CD8-positive, alpha-beta memory T cell (primary cell): Measurements from ENCODE around the gene DCST1. TPM values are rescaled to one million over a fixed set of nuclear protein-coding genes. Genes with fewer than 3 reads are reported as not detected.

ENCODE experiments used
- CTCF ChIA-PET: fragments of 350-600 bp; sonication (Branson Sonifier 250); formaldehyde crosslinking; loops from one replicate; lab custom pipeline; 2021; ENCODE audit warnings: antibody characterized with exemption; lab: Charles Lee
- POLR2A ChIA-PET: fragments of 350-600 bp; sonication (Branson Sonifier 250); formaldehyde crosslinking; loops from one replicate; lab custom pipeline; 2021; ENCODE audit warnings: antibody characterized with exemption; lab: Charles Lee
- DNase-seq, 5 donors: peaks; one replicate each; pipeline versions ENCODE4 v3.0.0 to v3.0.0-alpha.2; 2020 to 2022; ENCODE audit warnings: mixed read lengths in 1 of 5
- H3K27ac ChIP-seq: one replicate; pipeline ENCODE4 v1.7.0; 2013; ENCODE audit warnings: low read depth, mild to moderate bottlenecking, low read length, moderate library complexity
- H3K27me3 ChIP-seq: 2 replicates; pipeline ENCODE4 v1.7.0; 2013; ENCODE audit warnings: low read length, mild to moderate bottlenecking; ENCODE audit not compliant: insufficient read depth, poor library complexity, severe bottlenecking
- H3K36me3 ChIP-seq: 2 replicates; pipeline ENCODE4 v1.7.0; 2013; ENCODE audit warnings: mild to moderate bottlenecking, low read length, moderate library complexity; ENCODE audit not compliant: insufficient read depth
- H3K4me1 ChIP-seq: 2 replicates; pipeline ENCODE4 v1.7.0; 2013; ENCODE audit warnings: mild to moderate bottlenecking, low read length, moderate library complexity; ENCODE audit not compliant: insufficient read depth
- H3K4me3 ChIP-seq: 2 replicates; pipeline ENCODE4 v1.7.0; 2013; ENCODE audit warnings: mild to moderate bottlenecking, low read length
- H3K9me3 ChIP-seq: 2 replicates; pipeline ENCODE4 v1.7.0; 2013; ENCODE audit warnings: mild to moderate bottlenecking, low read length
- H3K27ac Mint-ChIP-seq, 8 donors: one replicate each; pipeline ENCODE4 v1.8.0; 2020 to 2021; ENCODE audit warnings: mixed read lengths in 8 of 8, mild to moderate bottlenecking in 6 of 8, inconsistent platforms in 3 of 8, moderate library complexity in 3 of 8
- H3K27me3 Mint-ChIP-seq, 2 donors: one replicate each; pipeline ENCODE4 v1.8.0; 2020 to 2021; ENCODE audit warnings: mixed read lengths in 2 of 2, mild to moderate bottlenecking in 1 of 2, moderate library complexity in 1 of 2
- H3K36me3 Mint-ChIP-seq, 3 donors: one replicate each; pipeline ENCODE4 v1.8.0; 2020 to 2021; ENCODE audit warnings: mixed read lengths in 3 of 3, inconsistent platforms in 1 of 3, mild to moderate bottlenecking in 1 of 3
- H3K4me1 Mint-ChIP-seq, 3 donors: one replicate each; pipeline ENCODE4 v1.8.0; 2020 to 2021; ENCODE audit warnings: mixed read lengths in 3 of 3, inconsistent platforms in 1 of 3, mild to moderate bottlenecking in 1 of 3
- H3K4me3 Mint-ChIP-seq, 7 donors: one replicate each; pipeline ENCODE4 v1.8.0; 2020 to 2021; ENCODE audit warnings: mixed read lengths in 7 of 7, mild to moderate bottlenecking in 6 of 7, moderate library complexity in 4 of 7, inconsistent platforms in 2 of 7
- H3K9me3 Mint-ChIP-seq, 5 donors: one replicate each; pipeline ENCODE4 v1.8.0; 2020 to 2022; ENCODE audit warnings: mixed read lengths in 5 of 5, mild to moderate bottlenecking in 3 of 5, moderate library complexity in 2 of 5, inconsistent platforms in 1 of 5
- polyA plus RNA-seq: library from polyadenylated mRNA; unstranded; fragments of 300-500 nt; fragmentation: Illumina TruSeq; gene quantifications from one replicate; pipeline ENCODE4 v1.2.3, GENCODE V29; 2021
- total RNA-seq, 2 experiments: library from RNA; stranded (reverse); gene quantifications; one replicate each; pipeline ENCODE4 v1.2.3, GENCODE V29; 2021

DCST1 gene
- total and polyA plus RNA-seq, 3 experiments from 2014 or later: not detected

GRCh38 chr1:155078469-155079209, 45.0 kb downstream of the DCST1 start, which contains the start of gene EFNA3:
Gene EFNA3 (plus strand): TSS chr1:155078837. CDS start chr1:155078942, 105 bp downstream.
- Histone ChIP-seq H3K36me3 (no peaks in the 10 kb centered on the region), H3K27ac (peak within 1 kb of the TSS; percentile 9), H3K4me1 (peaks cover 56% of the 10 kb centered on the region), H3K27me3 (peaks cover 35% of the 10 kb centered on the region), H3K4me3 (peak within 1 kb of the TSS; percentile 60), H3K9me3 (no peaks in the 10 kb centered on the region)
- H3K27ac Mint-ChIP-seq: peak within 1 kb of the TSS; percentile 2 to 77 (median 34)
- ChIA-PET CTCF (interaction anchor here (0.8 to 3.0 kb wide), 6 partner anchors 13 to 94 kb away, joined by 3 to 11 read pairs (median 3); partner anchors contain the start of genes EFNA4 and KRTCAP2), POLR2A (interaction anchor here (0.6 kb wide), 1 partner anchor 8 kb away, joined by 3 read pairs; no protein-coding TSS in a partner anchor)
- H3K9me3 Mint-ChIP-seq: peaks cover 0 to 2% (median 0%) of the 10 kb centered on the region in 5 donors
- peak; percentile 37 to 73 (median 49) for DNase-seq
- H3K4me1 Mint-ChIP-seq: peaks cover 28 to 53% (median 33%) of the 10 kb centered on the region in 3 donors
- peak within 1 kb of the TSS; percentile 75 to 85 (median 82) for H3K4me3 Mint-ChIP-seq
- peaks cover 29 to 33% of the 10 kb centered on the region in 2 donors for H3K27me3 Mint-ChIP-seq
- H3K36me3 Mint-ChIP-seq: peaks cover 0 to 2% (median 0%) of the 10 kb centered on the region in 3 donors

DNA sequence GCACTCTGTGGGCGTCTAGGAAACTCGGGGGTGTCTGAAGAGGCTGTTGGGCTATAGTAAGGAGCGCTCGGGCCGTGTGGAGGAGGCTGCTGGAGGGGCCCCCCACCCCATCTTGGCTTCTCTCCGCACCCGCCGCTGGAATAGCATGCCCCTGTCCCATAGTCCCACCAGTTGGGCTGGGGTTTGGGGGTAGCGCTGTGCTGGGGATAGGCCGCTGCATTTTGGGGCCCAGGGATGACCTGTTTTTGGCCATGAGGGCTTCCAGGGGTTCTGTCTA, 45.5 kb downstream of the DCST1 start:
- peak overlapping the region in 5 of 8 donors; percentile 29 to 77 (median 36) for H3K27ac Mint-ChIP-seq

DNA sequence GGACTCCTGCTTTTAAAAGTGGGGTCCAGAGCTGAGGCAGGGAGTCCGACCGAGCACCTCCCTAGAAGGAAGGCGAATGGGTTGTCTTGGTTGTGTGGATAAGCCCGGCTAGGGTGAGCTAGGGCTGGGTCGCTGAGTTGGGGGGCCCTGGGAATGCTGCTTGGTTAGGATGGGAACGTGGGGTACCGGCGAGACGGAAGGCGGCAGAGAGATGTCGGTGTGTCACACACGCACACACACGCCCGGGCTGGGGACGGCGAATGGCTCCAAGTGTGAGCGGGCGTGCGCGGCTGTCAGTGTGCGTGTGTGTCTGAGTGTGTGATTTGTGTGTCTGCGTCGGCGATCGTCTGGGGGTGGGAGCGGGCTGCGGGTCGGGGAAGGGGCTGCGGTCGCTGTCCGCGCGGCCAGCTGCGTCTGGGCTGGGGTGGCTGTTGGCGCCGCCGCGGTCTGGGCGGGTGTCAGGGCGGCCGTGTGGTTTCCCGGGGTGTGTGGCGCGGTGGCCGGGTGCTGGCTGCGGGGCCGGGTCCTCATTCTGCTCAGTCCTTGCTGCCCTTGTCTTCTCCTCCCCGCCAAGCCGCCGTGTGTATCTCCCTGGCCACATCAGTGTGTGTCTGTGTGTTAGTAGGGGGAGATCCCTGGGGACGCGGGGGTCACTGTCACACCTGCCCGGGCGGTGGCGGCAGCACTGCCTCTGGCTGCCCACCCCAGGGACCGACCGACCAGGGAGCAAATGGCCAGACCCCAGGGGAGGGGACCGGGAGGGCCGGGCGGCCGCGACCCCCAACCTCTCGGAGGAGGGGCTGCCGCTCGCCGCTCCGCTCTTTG, 46.1 kb downstream of the DCST1 start:
- Histone ChIP-seq H3K4me3 (peak overlapping the region; percentile 60), H3K36me3 (no peaks in the 10 kb centered on the region), H3K4me1 (peaks cover 64% of the 10 kb centered on the region), H3K9me3 (no peaks in the 10 kb centered on the region), H3K27ac (peak overlapping the region; percentile 16), H3K27me3 (peaks cover 43% of the 10 kb centered on the region)
- H3K4me1 Mint-ChIP-seq: peaks cover 33 to 58% (median 37%) of the 10 kb centered on the region in 3 donors
- peaks cover 0 to 2% (median 0%) of the 10 kb centered on the region in 5 donors for H3K9me3 Mint-ChIP-seq
- peak overlapping the region; percentile 75 to 85 (median 82) for H3K4me3 Mint-ChIP-seq
- peak overlapping the region in 6 of 8 donors; percentile 4 to 77 (median 33) for H3K27ac Mint-ChIP-seq
- ChIA-PET POLR2A (interaction anchor here (1.0 kb wide), 1 partner anchor 80 kb away, joined by 3 read pairs; no protein-coding TSS in a partner anchor), CTCF (interaction anchor here (0.9 to 3.0 kb wide), 6 partner anchors 16 to 93 kb away, joined by 3 to 11 read pairs (median 4); partner anchors contain the start of genes EFNA4 and KRTCAP2)
- peaks cover 0 to 2% (median under 1%) of the 10 kb centered on the region in 3 donors for H3K36me3 Mint-ChIP-seq
- no peak for DNase-seq
- H3K27me3 Mint-ChIP-seq: peaks cover 38 to 44% of the 10 kb centered on the region in 2 donors

More for the DNA sequence above, 45.5 kb downstream of the DCST1 start:
- peaks cover 0 to 2% (median 0%) of the 10 kb centered on the region in 3 donors for H3K36me3 Mint-ChIP-seq
- ChIA-PET CTCF (interaction anchor here (0.9 to 3.0 kb wide), 4 partner anchors 16 to 93 kb away, joined by 3 to 11 read pairs (median 4); partner anchors contain the start of genes EFNA4 and KRTCAP2), POLR2A (interaction anchor here (0.6 kb wide), 1 partner anchor 8 kb away, joined by 3 read pairs; no protein-coding TSS in a partner anchor)
- no peaks in the 10 kb centered on the region for H3K9me3 ChIP-seq
- peak overlapping the region; percentile 75 to 85 (median 82) for H3K4me3 Mint-ChIP-seq
- H3K36me3 ChIP-seq: no peaks in the 10 kb centered on the region
- H3K4me1 Mint-ChIP-seq: peaks cover 28 to 52% (median 31%) of the 10 kb centered on the region in 3 donors
- DNase-seq: no peak
- peaks cover 40% of the 10 kb centered on the region for H3K27me3 ChIP-seq
- H3K27me3 Mint-ChIP-seq: peaks cover 34 to 38% of the 10 kb centered on the region in 2 donors
- H3K27ac ChIP-seq: peak overlapping the region; percentile 9
- H3K9me3 Mint-ChIP-seq: peaks cover 0 to 2% (median 0%) of the 10 kb centered on the region in 5 donors
- peak overlapping the region; percentile 60 for H3K4me3 ChIP-seq
- peaks cover 59% of the 10 kb centered on the region for H3K4me1 ChIP-seq

DNA sequence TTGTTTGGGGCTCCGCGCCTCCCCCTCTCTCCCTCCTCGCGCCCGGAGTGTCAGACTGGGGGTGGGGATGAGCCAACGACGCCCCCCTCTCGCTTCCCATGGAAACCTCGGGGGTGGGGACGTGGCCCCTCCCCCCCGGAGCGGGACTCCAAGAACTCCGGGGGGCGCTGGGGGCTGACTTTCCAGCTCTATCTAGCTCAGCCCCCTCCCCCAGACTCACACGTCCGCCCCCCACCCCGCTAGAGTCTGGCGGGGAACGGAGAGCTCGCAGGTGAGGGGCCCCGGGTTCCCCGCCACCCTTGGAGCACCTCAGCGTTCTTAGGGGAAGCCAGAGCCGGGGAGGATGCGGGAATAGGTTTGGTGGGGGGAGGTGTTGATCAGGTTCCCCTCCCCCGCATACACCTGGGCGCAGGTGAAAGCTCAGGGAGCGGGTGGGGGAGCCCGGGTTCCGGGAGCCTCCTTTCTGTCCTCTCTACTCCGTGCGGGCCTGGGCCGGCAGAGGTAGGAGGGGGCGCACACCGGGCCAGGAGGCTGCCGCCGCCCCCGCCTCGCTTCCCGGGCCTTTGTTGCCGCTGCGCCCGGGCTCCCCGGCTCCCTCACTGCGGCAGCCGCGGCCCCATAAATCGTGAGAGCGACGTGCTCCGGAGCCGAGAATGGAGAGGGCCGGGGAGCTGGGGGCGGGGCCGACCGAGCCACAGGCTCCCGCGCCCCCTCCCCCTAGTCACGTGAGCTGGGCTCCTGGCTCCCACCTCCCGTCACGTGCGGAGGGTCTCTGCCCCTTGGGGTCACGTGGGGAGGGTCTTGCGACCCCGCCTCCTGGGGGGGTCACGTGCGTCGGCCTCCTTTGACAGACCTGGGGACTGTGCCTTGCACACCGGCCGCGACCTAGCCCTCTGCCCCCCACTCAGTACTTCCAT, 46.9 kb downstream of the DCST1 start:
- Histone ChIP-seq H3K4me1 (peaks cover 66% of the 10 kb centered on the region), H3K27me3 (peaks cover 43% of the 10 kb centered on the region), H3K27ac (peak overlapping the region; percentile 16), H3K4me3 (peak overlapping the region; percentile 60), H3K36me3 (no peaks in the 10 kb centered on the region), H3K9me3 (no peaks in the 10 kb centered on the region)
- H3K36me3 Mint-ChIP-seq: peaks cover 0 to 5% (median 2%) of the 10 kb centered on the region in 3 donors
- peaks cover 38 to 65% (median 43%) of the 10 kb centered on the region in 3 donors for H3K4me1 Mint-ChIP-seq
- H3K9me3 Mint-ChIP-seq: peaks cover 0 to 2% (median 0%) of the 10 kb centered on the region in 5 donors
- CTCF ChIA-PET: interaction anchor here (0.7 to 3.0 kb wide), 7 partner anchors 18 to 92 kb away, joined by 3 to 11 read pairs (median 3); partner anchors contain the start of genes EFNA4 and KRTCAP2
- peak overlapping the region in 3 of 8 donors; percentile 4 to 68 (median 22) for H3K27ac Mint-ChIP-seq
- DNase-seq: peak in 4 of 5 donors; percentile 28 to 62 (median 36)
- POLR2A ChIA-PET: interaction anchor here (1.0 kb wide), 1 partner anchor 80 kb away, joined by 3 read pairs; no protein-coding TSS in a partner anchor
- peak overlapping the region in 6 of 7 donors; percentile 52 to 84 (median 78) for H3K4me3 Mint-ChIP-seq
- H3K27me3 Mint-ChIP-seq: peaks cover 39 to 44% of the 10 kb centered on the region in 2 donors

- DNase-seq: peak in 2 of 5 donors; percentile 20 to 37
- H3K4me1 Mint-ChIP-seq: peaks cover 41 to 72% (median 45%) of the 10 kb centered on the region in 3 donors
- no peaks in the 10 kb centered on the region for H3K9me3 ChIP-seq
- H3K4me1 ChIP-seq: peaks cover 74% of the 10 kb centered on the region
- ChIA-PET CTCF (interaction anchor here (1.2 to 4.8 kb wide), 5 partner anchors 19 to 91 kb away, joined by 3 to 107 read pairs (median 7); partner anchors contain the start of genes EFNA4 and KRTCAP2), POLR2A (no interaction called here)
- H3K27me3 Mint-ChIP-seq: peaks cover 39 to 44% of the 10 kb centered on the region in 2 donors
- no peaks in the 10 kb centered on the region for H3K36me3 ChIP-seq
- peaks cover 0 to 2% (median 0%) of the 10 kb centered on the region in 5 donors for H3K9me3 Mint-ChIP-seq
- peaks cover 43% of the 10 kb centered on the region for H3K27me3 ChIP-seq
- H3K27ac ChIP-seq: no peak overlapping the region
- H3K4me3 ChIP-seq: peak overlapping the region; percentile 34
- peak overlapping the region; percentile 56 to 84 (median 68) for H3K4me3 Mint-ChIP-seq
- peaks cover 0 to 5% (median 2%) of the 10 kb centered on the region in 3 donors for H3K36me3 Mint-ChIP-seq
- peak overlapping the region in 5 of 8 donors; percentile 4 to 68 (median 22) for H3K27ac Mint-ChIP-seq
Measured at GRCh38 chr1:155081472-155082300, 48.1 kb downstream of the DCST1 start.
